ENCODE data around the gene KCTD19. TPM values are rescaled to one million over a fixed set of nuclear protein-coding genes. Genes with fewer than 3 reads are reported as not detected.
"Not testable (repeated sequence)": the region's sequence is repeated elsewhere in the genome, so short reads cannot be mapped to it uniquely, and the experiment has no call there.

Gene KCTD19
- not detected for total RNA-seq
- long read RNA-seq = 0 reads

GRCh38 chr16:67326472-67327309, at the start of gene KCTD19, which contains the start of gene LRRC36:
KCTD19 (minus strand) TSS chr16:67326741; CDS start chr16:67326707, 34 bp downstream.
LRRC36 (plus strand) TSS chr16:67326815; CDS start chr16:67326863, 48 bp downstream.
- intact Hi-C loops (cut with DNase I) = no loop called here
- DNase-seq = peak; percentile 70
- ATAC-seq (ENCODE audit: poor library complexity) = peak; percentile 70

- ATAC-seq (ENCODE audit: poor library complexity); DNase-seq; intact Hi-C loops (cut with DNase I): not testable (repeated sequence)
Observed at GRCh38 chr16:67376012-67376411, 49.5 kb upstream of the KCTD19 start.

- ATAC-seq (ENCODE audit: poor library complexity) (peak; percentile 31), DNase-seq (no peak)
- intact Hi-C loops (cut with DNase I) = no loop called here
Observed at GRCh38 chr16:67372664-67373063, 46.1 kb upstream of the KCTD19 start.

DNA sequence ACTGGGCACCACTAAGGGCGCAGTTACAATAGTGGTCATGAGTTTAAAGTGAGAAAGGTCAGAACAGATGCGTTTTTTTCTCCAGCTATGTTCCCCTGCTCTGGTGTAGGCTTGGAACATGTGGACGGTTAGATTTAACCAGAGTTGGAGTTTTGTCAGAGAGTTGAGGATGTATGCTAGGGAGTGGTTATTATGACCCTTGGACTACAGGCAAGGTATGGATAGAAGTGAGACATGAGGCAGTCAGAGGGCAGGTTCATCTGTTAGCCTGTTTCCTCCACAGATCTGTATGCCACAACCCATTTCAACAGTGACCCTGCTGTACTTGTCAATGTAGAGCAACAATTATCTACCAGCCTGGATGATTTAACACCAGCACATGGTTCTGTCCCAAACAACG, 44.1 kb upstream of the KCTD19 start:
- ATAC-seq (ENCODE audit: poor library complexity) (no peak), DNase-seq (no peak)
- intact Hi-C loops (cut with DNase I) = no loop called here

DNA sequence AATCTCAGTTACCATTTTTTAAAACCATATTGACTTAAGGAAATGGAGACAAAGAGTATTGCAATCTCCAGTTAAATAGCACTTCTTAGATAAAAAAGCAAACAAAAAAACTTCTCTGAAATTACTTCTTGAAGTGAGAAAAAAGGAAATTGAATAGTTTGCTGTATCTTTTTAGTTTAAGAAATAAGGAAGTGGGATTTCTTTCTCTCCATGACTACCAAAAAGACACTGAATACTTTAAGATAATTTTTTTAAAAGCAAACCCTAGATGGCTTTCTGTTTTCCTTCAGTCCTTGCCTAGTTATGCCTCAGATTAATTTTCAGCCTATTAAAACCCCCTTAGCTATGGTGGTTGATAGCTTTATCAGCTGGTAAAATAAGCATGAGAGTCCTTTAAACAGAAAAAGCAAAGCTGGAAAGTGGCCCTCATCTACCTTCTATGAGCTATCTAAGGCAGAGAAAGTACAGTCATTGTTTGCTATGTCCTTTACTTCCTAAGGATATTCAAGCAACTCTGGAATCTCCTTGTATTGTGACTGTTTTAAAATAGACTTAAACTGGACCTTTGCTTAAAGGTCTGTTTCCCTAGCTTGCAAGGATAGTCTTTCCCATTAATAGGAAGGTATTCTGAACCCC, 38.2 kb upstream of the KCTD19 start:
- DNase-seq (no peak), ATAC-seq (ENCODE audit: poor library complexity) (no peak)
- intact Hi-C loops (cut with DNase I) = no loop called here

GRCh38 chr16:67361038-67361437, 34.5 kb upstream of the KCTD19 start:
- intact Hi-C loops (cut with DNase I) = no loop called here
- ATAC-seq (ENCODE audit: poor library complexity) = no peak
- DNase-seq = no peak

DNA sequence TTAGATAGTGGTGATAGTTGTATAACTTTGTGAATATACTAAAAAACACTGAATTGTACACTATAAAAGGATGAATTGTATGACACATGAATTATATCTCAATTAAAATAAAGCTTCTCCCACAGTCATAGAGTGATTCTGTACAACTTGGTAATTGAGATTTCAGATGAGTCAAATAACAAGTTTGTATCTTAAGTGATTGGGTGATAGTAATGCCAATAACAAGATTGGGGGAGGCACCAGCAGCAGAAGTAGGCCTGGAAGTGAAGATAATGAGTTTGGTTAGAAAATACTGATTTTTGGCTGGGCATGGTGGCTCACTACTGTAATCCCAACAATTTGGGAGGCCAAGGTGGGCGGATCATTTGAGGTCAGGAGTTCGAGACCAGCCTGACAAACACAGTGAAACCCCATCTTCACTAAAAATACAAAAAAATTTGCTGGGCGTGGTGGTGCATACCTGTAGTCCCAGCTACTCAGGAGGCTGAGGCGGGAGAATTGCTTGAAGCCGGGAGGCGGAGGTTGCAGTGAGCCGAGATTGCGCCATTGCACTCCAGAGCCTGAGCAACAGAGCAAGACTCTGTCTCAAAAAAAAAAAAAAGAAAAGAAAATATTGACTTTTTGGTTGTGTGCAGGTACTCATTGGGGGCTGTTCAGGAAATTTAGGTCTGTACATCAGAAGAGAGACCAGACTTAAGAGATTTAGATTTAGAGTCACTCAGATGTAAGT, 33.2 kb upstream of the KCTD19 start:
- ATAC-seq (ENCODE audit: poor library complexity); DNase-seq; intact Hi-C loops (cut with DNase I): not testable (repeated sequence)

- ATAC-seq (ENCODE audit: poor library complexity) (no peak), DNase-seq (no peak)
- intact Hi-C loops (cut with DNase I) = no loop called here
Observed at GRCh38 chr16:67357561-67357960, 31.0 kb upstream of the KCTD19 start.

DNA sequence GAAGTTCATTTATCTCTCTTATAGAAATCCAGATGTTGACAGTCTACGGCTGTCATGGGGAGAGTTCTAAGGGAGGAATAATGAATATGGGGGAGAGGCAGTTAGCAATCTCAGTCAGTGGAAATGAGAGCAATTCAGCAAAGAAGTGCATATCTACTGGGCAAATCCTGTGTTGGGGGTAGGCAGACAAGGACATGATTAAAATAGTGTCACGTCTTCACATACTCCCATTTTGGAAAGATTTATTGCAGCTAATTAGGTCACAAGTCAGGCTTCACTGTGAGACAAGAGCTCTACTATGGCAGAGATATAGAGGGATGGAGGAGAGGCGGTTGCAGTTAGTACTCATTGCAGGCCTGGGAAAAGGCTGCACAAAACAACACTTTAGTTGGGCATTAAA, 29.9 kb upstream of the KCTD19 start:
- DNase-seq (no peak), ATAC-seq (ENCODE audit: poor library complexity) (no peak)
- intact Hi-C loops (cut with DNase I) = no loop called here

- ATAC-seq (ENCODE audit: poor library complexity); intact Hi-C loops (cut with DNase I); DNase-seq: not testable (repeated sequence)
Observed at GRCh38 chr16:67352463-67352862, 25.9 kb upstream of the KCTD19 start.

- intact Hi-C loops (cut with DNase I) = no loop called here
- DNase-seq (no peak), ATAC-seq (ENCODE audit: poor library complexity) (no peak)
Observed at GRCh38 chr16:67350324-67350723, 23.8 kb upstream of the KCTD19 start.

- ATAC-seq (ENCODE audit: poor library complexity) (no peak), DNase-seq (no peak)
- intact Hi-C loops (cut with DNase I) = no loop called here
Observed at GRCh38 chr16:67349172-67349571, 22.6 kb upstream of the KCTD19 start.

DNA sequence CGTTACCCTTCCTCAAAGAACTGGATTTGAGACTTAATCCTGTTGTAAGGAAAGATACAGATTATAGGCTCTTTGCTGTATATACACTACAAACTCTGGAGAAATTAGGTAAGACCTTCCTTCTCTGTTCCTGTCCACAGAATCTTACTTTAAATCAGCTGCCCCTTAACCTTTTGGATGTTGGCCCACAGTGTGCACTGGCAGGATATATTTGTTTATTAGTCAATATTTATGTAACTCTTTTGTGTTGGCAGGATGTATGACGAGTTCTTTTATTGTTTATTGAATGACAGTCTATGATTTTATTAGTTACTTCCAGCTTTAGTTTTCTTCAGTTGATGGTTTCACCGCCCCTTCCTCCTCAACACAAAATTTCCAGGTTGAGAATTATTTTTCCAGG, 19.8 kb upstream of the KCTD19 start:
- DNase-seq = no peak
- ATAC-seq (ENCODE audit: poor library complexity) = no peak
- intact Hi-C loops (cut with DNase I) = no loop called here

DNA sequence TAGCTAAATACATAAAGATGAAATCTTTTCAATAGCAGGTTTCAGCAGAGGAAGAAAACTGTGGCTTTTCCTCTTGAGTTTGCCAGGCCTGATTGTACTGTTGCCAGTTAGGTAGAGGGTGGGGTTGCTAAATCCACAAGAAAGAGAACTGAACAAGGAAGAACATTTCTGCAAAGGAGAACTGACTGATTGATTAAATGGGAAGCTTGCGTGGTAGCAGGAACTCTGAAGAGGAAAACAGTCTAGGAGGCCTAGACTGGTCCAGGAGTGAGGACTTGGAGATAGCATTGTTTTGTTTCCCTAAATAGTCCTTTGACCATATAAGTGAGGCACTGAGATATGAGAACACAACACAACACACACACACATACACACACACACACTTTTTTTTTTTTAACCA, 18.9 kb upstream of the KCTD19 start:
- intact Hi-C loops (cut with DNase I) = no loop called here
- DNase-seq (no peak), ATAC-seq (ENCODE audit: poor library complexity) (peak; percentile 15)

GRCh38 chr16:67342616-67343015, 16.1 kb upstream of the KCTD19 start:
- no peak for DNase-seq
- intact Hi-C loops (cut with DNase I) = no loop called here
- ATAC-seq (ENCODE audit: poor library complexity) = no peak

DNA sequence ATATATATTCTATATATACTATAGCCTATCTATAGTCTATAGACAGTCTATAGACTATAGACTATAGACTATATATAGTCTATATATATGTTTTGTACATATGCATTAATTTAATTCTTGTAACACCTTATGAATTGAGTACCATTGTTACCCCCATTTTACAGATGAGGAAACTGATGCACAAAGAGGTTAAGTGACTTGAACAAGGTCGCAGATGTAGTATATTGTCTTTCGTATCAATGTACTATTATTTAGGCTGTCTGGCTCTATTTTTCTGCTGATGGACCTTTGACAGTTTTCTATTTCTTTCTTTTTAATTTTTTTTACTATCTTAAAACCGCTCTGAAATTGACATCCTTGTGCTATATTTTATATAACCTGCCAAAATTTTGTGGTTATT, 14.7 kb upstream of the KCTD19 start:
- intact Hi-C loops (cut with DNase I) = no loop called here
- DNase-seq (no peak), ATAC-seq (ENCODE audit: poor library complexity) (no peak)

DNA sequence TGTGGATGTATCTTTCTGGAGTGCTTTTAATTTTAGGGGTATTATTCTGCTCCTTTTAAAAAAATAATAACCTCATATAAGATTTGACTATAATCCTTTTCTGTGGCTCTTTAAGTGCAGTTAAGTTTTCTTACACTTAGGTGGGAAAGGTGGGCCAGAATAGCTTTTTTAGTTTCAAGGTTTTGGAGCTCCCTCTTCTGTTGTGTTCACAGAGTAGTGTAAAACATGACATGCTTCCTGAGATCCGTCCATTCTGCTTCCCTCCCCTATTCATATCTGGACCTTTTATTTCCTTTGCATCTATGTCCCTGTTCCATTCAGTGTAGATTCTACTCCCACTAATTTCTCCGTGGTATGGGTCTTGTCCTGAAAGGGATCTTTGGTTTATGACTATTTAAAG, 12.9 kb upstream of the KCTD19 start:
- ATAC-seq (ENCODE audit: poor library complexity) (no peak), DNase-seq (no peak)
- intact Hi-C loops (cut with DNase I) = no loop called here

DNA sequence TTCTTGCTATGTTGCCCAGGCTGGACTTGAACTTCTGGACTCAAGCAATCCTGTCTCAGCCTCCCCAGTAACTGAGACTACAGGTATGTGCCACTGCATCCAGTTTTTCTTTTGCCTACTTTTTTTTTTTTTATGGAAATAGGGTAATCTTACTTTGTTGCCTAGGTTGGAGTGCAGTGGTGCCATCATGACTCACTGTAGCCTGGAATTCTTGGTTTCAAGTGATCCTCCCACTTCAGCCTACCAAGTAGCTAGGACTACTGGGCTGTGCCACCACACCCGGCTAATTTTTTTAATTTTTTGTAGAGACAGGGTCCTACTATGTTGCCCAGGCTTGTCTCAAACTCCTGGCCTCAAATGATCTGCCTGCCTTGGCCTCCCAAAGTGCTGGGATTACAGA, 10.1 kb upstream of the KCTD19 start:
- no peak for DNase-seq
- intact Hi-C loops (cut with DNase I) = no loop called here
- ATAC-seq (ENCODE audit: poor library complexity) = no peak

- ATAC-seq (ENCODE audit: poor library complexity) (no peak), DNase-seq (no peak)
- intact Hi-C loops (cut with DNase I) = no loop called here
Observed at GRCh38 chr16:67336116-67336515, 9.6 kb upstream of the KCTD19 start.
